ENCODE measurements around the gene FGD3. TPM values are rescaled to one million over a fixed set of nuclear protein-coding genes. Genes with fewer than 3 reads are reported as not detected.
A peak's percentile ranks its signal among the peaks of the same experiment; 100 is the strongest.

Gene FGD3
- total RNA-seq, 1 donor from 2014 or later, result 0.26 TPM

- H3K4me3 ChIP-seq (ENCODE audit: low read depth, low read length), result no peak overlapping the region
- no peak for FAIRE-seq
- H3K36me3 ChIP-seq (ENCODE audit: control insufficient read depth, insufficient read depth, low read length), result no peaks in the 10 kb centered on the region
- DNase-seq (ENCODE audit: low read depth), result peak; percentile 76
- H3K27me3 ChIP-seq (ENCODE audit: control insufficient read depth, insufficient read depth, low read length), result no peaks in the 10 kb centered on the region
- no peak for TF ChIP-seq CTCF (IDR thresholded peaks at IDR 0.05; ENCODE audit: insufficient read depth, low read length, severe bottlenecking)
Measured at GRCh38 chr9:92980085-92980745, 32.9 kb downstream of the FGD3 start.

- DNase-seq (ENCODE audit: low read depth), result no peak
- FAIRE-seq, result no peak
- Histone ChIP-seq H3K27me3 (ENCODE audit: control insufficient read depth, insufficient read depth, low read length) (no peaks in the 10 kb centered on the region), H3K4me3 (ENCODE audit: low read depth, low read length) (no peak overlapping the region), H3K36me3 (ENCODE audit: control insufficient read depth, insufficient read depth, low read length) (no peaks in the 10 kb centered on the region)
- no peak for TF ChIP-seq CTCF (IDR thresholded peaks at IDR 0.05; ENCODE audit: insufficient read depth, low read length, severe bottlenecking)
Measured at GRCh38 chr9:92982130-92982529, 34.8 kb downstream of the FGD3 start.

- no peak for FAIRE-seq
- H3K4me3 ChIP-seq (ENCODE audit: low read depth, low read length), result no peak overlapping the region
- no peak for DNase-seq (ENCODE audit: low read depth)
Measured at GRCh38 chr9:92983984-92984589, 36.8 kb downstream of the FGD3 start.

GRCh38 chr9:92984976-92985375, 37.7 kb downstream of the FGD3 start:
- DNase-seq (ENCODE audit: low read depth) (no peak), FAIRE-seq (no peak)
- Histone ChIP-seq H3K27me3 (ENCODE audit: control insufficient read depth, insufficient read depth, low read length) (no peaks in the 10 kb centered on the region), H3K36me3 (ENCODE audit: control insufficient read depth, insufficient read depth, low read length) (no peaks in the 10 kb centered on the region), H3K4me3 (ENCODE audit: low read depth, low read length) (no peak overlapping the region)
- no peak for TF ChIP-seq CTCF (IDR thresholded peaks at IDR 0.05; ENCODE audit: insufficient read depth, low read length, severe bottlenecking)

More at GRCh38 chr9:92983984-92984589, 36.8 kb downstream of the FGD3 start:
- H3K27me3 ChIP-seq (ENCODE audit: control insufficient read depth, insufficient read depth, low read length), result no peaks in the 10 kb centered on the region
- TF ChIP-seq CTCF (IDR thresholded peaks at IDR 0.05; ENCODE audit: insufficient read depth, low read length, severe bottlenecking), result no peak
- no peaks in the 10 kb centered on the region for H3K36me3 ChIP-seq (ENCODE audit: control insufficient read depth, insufficient read depth, low read length)

- FAIRE-seq, result no peak
- no peak for DNase-seq (ENCODE audit: low read depth)
Measured at GRCh38 chr9:92986176-92987119, 39.1 kb downstream of the FGD3 start.

More at GRCh38 chr9:92986176-92987119, 39.1 kb downstream of the FGD3 start:
- Histone ChIP-seq H3K4me3 (ENCODE audit: low read depth, low read length) (no peak overlapping the region), H3K27me3 (ENCODE audit: control insufficient read depth, insufficient read depth, low read length) (no peaks in the 10 kb centered on the region), H3K36me3 (ENCODE audit: control insufficient read depth, insufficient read depth, low read length) (no peaks in the 10 kb centered on the region)
- TF ChIP-seq CTCF (IDR thresholded peaks at IDR 0.05; ENCODE audit: insufficient read depth, low read length, severe bottlenecking), result peak; percentile 20

Measured in bronchial epithelial cell (primary cell).